ENCODE results near the gene KIF5C. TPM values are rescaled to one million over a fixed set of nuclear protein-coding genes. Genes with fewer than 3 reads are reported as not detected.

Gene KIF5C
- total RNA-seq, 1 donor from 2014 or later = 13.3 TPM

DNA sequence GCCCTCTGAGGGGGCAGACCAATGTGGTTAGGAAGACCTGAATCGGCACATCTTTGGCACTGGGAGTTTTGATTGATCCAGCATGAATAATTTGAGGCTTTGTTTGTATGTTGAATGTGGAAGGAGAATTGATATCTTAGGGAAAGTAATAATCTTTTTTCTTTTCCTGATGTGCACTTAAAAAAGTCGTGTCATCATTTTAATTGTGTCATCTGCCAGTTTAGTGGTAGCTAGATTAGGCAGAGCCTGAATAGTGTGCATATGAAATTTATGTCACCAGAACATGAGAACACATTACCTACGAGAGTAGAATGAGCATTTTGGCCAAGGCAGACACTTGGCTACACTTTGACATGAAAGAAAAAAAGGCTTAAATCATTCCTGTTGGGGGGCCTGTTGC lies 79.5 kb downstream of the KIF5C start:
- H3K27ac ChIP-seq = no peak overlapping the region
- no peaks in the 10 kb centered on the region for H3K27me3 ChIP-seq
- H3K4me3 ChIP-seq = no peak overlapping the region
- no peak for DNase-seq (ENCODE audit: extremely low spot score in 2 of 2)
- no peaks in the 10 kb centered on the region for H3K36me3 ChIP-seq
- intact Hi-C loops (cut with DNase I) = no loop called here
- TF ChIP-seq, protein P1, sequence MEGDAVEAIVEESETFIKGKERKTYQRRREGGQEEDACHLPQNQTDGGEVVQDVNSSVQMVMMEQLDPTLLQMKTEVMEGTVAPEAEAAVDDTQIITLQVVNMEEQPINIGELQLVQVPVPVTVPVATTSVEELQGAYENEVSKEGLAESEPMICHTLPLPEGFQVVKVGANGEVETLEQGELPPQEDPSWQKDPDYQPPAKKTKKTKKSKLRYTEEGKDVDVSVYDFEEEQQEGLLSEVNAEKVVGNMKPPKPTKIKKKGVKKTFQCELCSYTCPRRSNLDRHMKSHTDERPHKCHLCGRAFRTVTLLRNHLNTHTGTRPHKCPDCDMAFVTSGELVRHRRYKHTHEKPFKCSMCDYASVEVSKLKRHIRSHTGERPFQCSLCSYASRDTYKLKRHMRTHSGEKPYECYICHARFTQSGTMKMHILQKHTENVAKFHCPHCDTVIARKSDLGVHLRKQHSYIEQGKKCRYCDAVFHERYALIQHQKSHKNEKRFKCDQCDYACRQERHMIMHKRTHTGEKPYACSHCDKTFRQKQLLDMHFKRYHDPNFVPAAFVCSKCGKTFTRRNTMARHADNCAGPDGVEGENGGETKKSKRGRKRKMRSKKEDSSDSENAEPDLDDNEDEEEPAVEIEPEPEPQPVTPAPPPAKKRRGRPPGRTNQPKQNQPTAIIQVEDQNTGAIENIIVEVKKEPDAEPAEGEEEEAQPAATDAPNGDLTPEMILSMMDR (IDR thresholded peaks at IDR 0.05) = no peak
- TF ChIP-seq POLR2A (IDR thresholded peaks at IDR 0.05) = no peak
- no peak for TF ChIP-seq POLR2AphosphoS5 (IDR thresholded peaks at IDR 0.05; ENCODE audit: insufficient read depth in 1 of 2, low read depth in 1 of 2)
- no peaks in the 10 kb centered on the region for H3K4me1 ChIP-seq
- no peaks in the 10 kb centered on the region for H3K9me3 ChIP-seq

DNA sequence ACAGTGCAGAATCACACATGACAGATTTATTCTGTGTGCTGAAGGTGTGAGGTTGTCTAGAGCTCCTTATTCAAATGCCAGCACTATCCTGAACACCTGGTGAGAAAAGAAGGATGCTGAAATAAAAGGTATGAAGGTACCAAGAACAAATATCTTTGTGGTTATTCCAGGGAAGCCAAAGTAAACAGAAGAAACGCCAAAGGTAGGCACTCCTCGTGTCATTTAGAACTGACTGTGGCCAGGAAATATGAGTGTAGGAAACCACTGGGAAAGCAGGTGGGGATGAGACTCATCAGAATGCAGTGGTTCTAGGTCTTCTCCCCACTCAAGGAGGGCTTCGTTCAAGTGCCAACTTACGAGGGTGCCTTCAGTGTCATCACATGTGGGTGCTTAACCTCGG lies 80.8 kb downstream of the KIF5C start:
- Histone ChIP-seq H3K4me1 (no peaks in the 10 kb centered on the region), H3K36me3 (no peaks in the 10 kb centered on the region), H3K4me3 (no peak overlapping the region), H3K27ac (no peak overlapping the region), H3K9me3 (no peaks in the 10 kb centered on the region), H3K27me3 (no peaks in the 10 kb centered on the region)
- TF ChIP-seq, protein P1 (IDR thresholded peaks at IDR 0.05) = no peak
- intact Hi-C loops (cut with DNase I) = no loop called here
- DNase-seq (ENCODE audit: extremely low spot score in 2 of 2) = no peak

DNA sequence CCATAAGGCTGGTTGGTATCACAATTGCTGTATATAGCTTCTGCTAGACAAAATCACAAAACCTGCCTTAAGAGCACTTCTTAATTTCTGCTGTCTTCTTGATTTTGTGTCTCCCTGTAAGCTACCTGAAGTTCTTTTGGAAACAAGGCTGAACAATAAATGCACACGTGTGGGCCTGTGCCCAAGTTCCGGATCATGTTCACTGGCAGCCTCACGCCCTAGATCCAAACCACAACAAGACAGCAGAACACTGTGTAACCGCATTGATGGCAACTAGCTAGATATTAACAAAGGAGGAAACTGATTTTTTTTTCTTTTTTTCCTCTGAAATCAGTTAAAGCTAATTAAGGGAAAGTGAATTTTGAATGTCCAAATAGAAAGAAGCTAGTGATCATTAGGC lies 82.0 kb downstream of the KIF5C start:
- no peak for DNase-seq (ENCODE audit: extremely low spot score in 2 of 2)
- TF ChIP-seq POLR2A (IDR thresholded peaks at IDR 0.05) (no peak), POLR2AphosphoS5 (IDR thresholded peaks at IDR 0.05; ENCODE audit: insufficient read depth in 1 of 2, low read depth in 1 of 2) (no peak)
- TF ChIP-seq, protein P1 (IDR thresholded peaks at IDR 0.05) = no peak
- no peaks in the 10 kb centered on the region for H3K4me1 ChIP-seq
- H3K9me3 ChIP-seq = no peaks in the 10 kb centered on the region
- intact Hi-C loops (cut with DNase I) = no loop called here
- H3K36me3 ChIP-seq = no peaks in the 10 kb centered on the region
- H3K4me3 ChIP-seq = no peak overlapping the region
- no peak overlapping the region for H3K27ac ChIP-seq
- H3K27me3 ChIP-seq = no peaks in the 10 kb centered on the region

DNA sequence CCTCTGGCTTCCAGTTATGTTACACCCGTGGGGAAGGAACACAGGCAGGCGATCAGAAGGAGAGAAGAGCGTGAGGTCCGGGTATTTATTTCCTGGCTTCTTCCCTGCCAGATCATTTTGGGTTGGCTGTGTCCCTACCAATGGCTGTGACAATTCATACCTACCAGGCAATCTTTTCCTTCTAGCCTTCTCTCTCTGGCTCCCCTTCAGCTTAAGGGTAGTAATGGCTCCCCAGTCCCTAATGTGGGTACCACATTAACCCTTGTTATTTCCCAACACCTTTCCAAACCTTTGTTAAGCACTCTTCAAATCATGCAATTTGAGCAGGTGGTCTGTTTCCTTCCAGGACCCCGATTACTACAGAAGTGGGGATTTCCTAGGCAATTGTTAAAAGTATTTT lies 84.7 kb downstream of the KIF5C start:
- no peaks in the 10 kb centered on the region for H3K9me3 ChIP-seq
- no peaks in the 10 kb centered on the region for H3K36me3 ChIP-seq
- H3K4me3 ChIP-seq = no peak overlapping the region
- no peaks in the 10 kb centered on the region for H3K27me3 ChIP-seq
- TF ChIP-seq POLR2A (IDR thresholded peaks at IDR 0.05) (no peak), POLR2AphosphoS5 (IDR thresholded peaks at IDR 0.05; ENCODE audit: insufficient read depth in 1 of 2, low read depth in 1 of 2) (no peak)
- TF ChIP-seq, protein P1 (IDR thresholded peaks at IDR 0.05) = no peak
- H3K27ac ChIP-seq = no peak overlapping the region
- intact Hi-C loops (cut with DNase I) = no loop called here
- H3K4me1 ChIP-seq = no peaks in the 10 kb centered on the region
- DNase-seq (ENCODE audit: extremely low spot score in 2 of 2) = no peak

DNA sequence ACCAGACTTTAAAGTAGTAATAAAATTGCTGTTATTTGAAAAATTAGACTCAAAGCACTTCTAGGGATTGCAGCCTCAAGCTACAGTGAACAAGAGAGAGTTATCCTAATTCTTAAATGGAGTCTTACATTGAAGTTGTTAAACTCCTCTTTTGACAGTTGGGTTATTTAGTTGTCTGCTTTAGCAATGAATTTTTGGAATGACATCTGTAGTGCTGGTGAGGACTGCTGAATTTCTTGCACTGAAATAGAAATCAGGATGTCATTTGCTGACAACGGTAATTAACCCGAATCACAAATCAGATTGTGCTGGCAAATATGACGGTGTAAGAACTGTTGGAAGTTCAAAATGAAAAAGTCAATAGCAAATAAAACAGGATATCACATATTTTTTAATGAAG lies 85.5 kb downstream of the KIF5C start:
- Histone ChIP-seq H3K9me3 (no peaks in the 10 kb centered on the region), H3K27ac (no peak overlapping the region), H3K36me3 (no peaks in the 10 kb centered on the region), H3K4me3 (no peak overlapping the region), H3K27me3 (no peaks in the 10 kb centered on the region), H3K4me1 (no peaks in the 10 kb centered on the region)
- intact Hi-C loops (cut with DNase I) = no loop called here
- DNase-seq (ENCODE audit: extremely low spot score in 2 of 2) = no peak
- TF ChIP-seq POLR2A (IDR thresholded peaks at IDR 0.05) = no peak
- no peak for TF ChIP-seq POLR2AphosphoS5 (IDR thresholded peaks at IDR 0.05; ENCODE audit: insufficient read depth in 1 of 2, low read depth in 1 of 2)
- TF ChIP-seq, protein P1 (IDR thresholded peaks at IDR 0.05) = no peak
